ENCODE measurements around the gene CD302. TPM values are rescaled to one million over a fixed set of nuclear protein-coding genes. Genes with fewer than 3 reads are reported as not detected.
"Not testable (repeated sequence)": the region's sequence is repeated elsewhere in the genome, so short reads cannot be mapped to it uniquely, and the experiment has no call there.

CD302 gene, protein sequence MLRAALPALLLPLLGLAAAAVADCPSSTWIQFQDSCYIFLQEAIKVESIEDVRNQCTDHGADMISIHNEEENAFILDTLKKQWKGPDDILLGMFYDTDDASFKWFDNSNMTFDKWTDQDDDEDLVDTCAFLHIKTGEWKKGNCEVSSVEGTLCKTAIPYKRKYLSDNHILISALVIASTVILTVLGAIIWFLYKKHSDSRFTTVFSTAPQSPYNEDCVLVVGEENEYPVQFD
- polyA plus RNA-seq (ENCODE audit: insufficient read length in 3 of 3): 10 to 100 TPM; 10.5 to 11.2 (median 10.9) TPM
- long read RNA-seq, donor 1, partial matches to known transcripts: 0 of 4 reads
- long read RNA-seq, donor 1, other reads (novel, unspliced or antisense): 0 of 4 reads
- long read RNA-seq, donor 2, transcript CD302-201 (6 exons, 3,741 nt): major isoform, 6 of 6 reads
- long read RNA-seq, donor 2, partial matches to known transcripts: 0 of 6 reads
- long read RNA-seq, donor 2, other reads (novel, unspliced or antisense): 0 of 6 reads
- long read RNA-seq, donor 3, transcript CD302-201 (6 exons, 3,741 nt): major isoform, 6 of 6 reads
- long read RNA-seq, donor 3, partial matches to known transcripts: 0 of 6 reads
- long read RNA-seq, donor 3, other reads (novel, unspliced or antisense): 0 of 6 reads
- long read RNA-seq, donor 4, transcript CD302-201 (6 exons, 3,741 nt): major isoform, 9 of 9 reads
- long read RNA-seq, donor 4, partial matches to known transcripts: 0 of 9 reads
- long read RNA-seq, donor 4, other reads (novel, unspliced or antisense): 0 of 9 reads
- long read RNA-seq, donor 5, partial matches to known transcripts: 0 of 3 reads
- long read RNA-seq, donor 5, other reads (novel, unspliced or antisense): 0 of 3 reads
- long read RNA-seq, donor 6, transcript CD302-201 (6 exons, 3,741 nt): major isoform, 5 of 5 reads
- long read RNA-seq, donor 6, partial matches to known transcripts: 0 of 5 reads
- long read RNA-seq, donor 6, other reads (novel, unspliced or antisense): 0 of 5 reads
- long read RNA-seq, donor 7, transcript CD302-201 (6 exons, 3,741 nt): major isoform, 10 of 12 reads
- long read RNA-seq, donor 7, partial matches to known transcripts: 0 of 12 reads
- long read RNA-seq, donor 7, other reads (novel, unspliced or antisense): 0 of 12 reads
- long read RNA-seq, donor 8, transcript CD302-201 (6 exons, 3,741 nt): major isoform, 11 of 12 reads
- long read RNA-seq, donor 8, partial matches to known transcripts: 0 of 12 reads
- long read RNA-seq, donor 8, other reads (novel, unspliced or antisense): 0 of 12 reads
- long read RNA-seq, donor 9, transcript CD302-201 (6 exons, 3,741 nt): major isoform, 11 of 11 reads
- long read RNA-seq, donor 9, partial matches to known transcripts: 0 of 11 reads
- long read RNA-seq, donor 9, other reads (novel, unspliced or antisense): 0 of 11 reads
- long read RNA-seq, donor 10, transcript CD302-201 (6 exons, 3,741 nt): major isoform, 8 of 8 reads
- long read RNA-seq, donor 10, partial matches to known transcripts: 0 of 8 reads
- long read RNA-seq, donor 10, other reads (novel, unspliced or antisense): 0 of 8 reads
- long read RNA-seq, donor 11, partial matches to known transcripts: 0 of 4 reads
- long read RNA-seq, donor 11, other reads (novel, unspliced or antisense): 0 of 4 reads
- long read RNA-seq, donor 12, transcript CD302-201 (6 exons, 3,741 nt): major isoform, 9 of 9 reads
- long read RNA-seq, donor 12, partial matches to known transcripts: 0 of 9 reads
- long read RNA-seq, donor 12, other reads (novel, unspliced or antisense): 0 of 9 reads
- long read RNA-seq, donor 13, partial matches to known transcripts: 0 of 2 reads
- long read RNA-seq, donor 13, other reads (novel, unspliced or antisense): 0 of 2 reads
- long read RNA-seq, donor 14: 0 reads
- long read RNA-seq, donor 15, transcript CD302-201 (6 exons, 3,741 nt): major isoform, 17 of 20 reads
- long read RNA-seq, donor 15, partial matches to known transcripts: 0 of 20 reads
- long read RNA-seq, donor 15, other reads (novel, unspliced or antisense): 0 of 20 reads
- long read RNA-seq, donor 16, transcript CD302-201 (6 exons, 3,741 nt): major isoform, 8 of 8 reads
- long read RNA-seq, donor 16, partial matches to known transcripts: 0 of 8 reads
- long read RNA-seq, donor 16, other reads (novel, unspliced or antisense): 0 of 8 reads

DNA sequence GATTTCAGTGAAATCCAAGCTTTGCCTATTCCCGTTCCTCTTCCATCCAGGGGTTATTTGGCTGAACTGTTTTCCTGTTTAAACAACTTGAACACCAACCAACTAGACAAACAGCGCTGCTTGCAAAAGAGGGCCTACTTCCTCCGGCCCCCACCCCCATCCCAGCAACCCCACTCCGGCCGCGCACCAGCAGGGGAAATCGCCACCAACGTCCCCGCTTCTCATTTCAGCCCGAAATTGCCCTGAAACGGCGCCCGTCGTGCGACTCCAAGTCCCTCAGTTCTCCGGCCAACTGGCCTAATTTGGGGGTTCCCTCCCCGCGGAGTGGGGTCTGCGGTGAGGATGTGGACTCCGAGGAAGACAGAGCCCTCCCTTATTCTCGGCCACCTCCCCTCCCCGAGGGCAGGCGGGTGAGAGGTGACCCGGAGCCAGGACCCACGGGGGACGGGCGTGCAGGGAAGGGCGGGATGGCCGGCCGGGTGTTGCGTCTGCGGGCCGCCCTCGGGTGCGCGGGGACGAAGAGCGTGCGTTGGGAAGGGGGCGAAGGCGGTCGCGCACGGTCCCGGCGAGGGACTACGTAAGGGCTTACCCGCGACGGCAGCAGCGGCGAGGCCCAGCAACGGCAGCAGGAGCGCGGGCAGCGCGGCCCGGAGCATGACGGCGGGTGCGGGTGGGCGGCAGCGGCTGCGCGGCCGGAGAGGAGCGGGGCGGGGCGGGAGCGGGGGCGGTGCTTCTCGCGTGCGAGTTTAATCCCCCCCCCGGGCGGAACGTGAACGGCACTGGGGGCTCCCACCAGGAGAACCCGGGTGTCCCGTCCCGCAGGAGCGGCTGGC lies at the start of gene CD302:
CD302 (minus strand) TSS at position 666 of the 833 bp plus-strand sequence; CDS start at position 656, 10 bp downstream.
- DNase-seq: peak; percentile 39

DNA sequence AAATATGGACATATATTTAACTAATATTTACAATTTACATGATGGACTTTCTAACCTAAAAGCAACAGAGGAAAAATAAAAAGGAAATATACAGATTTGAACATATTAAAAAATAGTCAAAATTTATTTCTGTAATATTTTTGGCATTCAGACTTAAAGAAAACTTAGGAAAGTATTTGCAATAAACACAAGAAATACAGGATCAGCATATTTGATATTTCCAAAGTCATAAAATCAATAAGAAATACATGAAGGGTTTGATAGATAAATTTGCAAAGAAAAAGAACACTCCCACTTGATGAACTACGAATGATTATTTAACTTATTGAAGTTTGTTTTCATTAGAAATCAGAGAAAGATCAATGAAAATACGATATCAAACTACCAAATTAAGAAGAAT lies 48.6 kb upstream of the CD302 start:
- DNase-seq: no peak

- DNase-seq: no peak
Observed at GRCh38 chr2:159840616-159841015, 42.6 kb upstream of the CD302 start.

DNA sequence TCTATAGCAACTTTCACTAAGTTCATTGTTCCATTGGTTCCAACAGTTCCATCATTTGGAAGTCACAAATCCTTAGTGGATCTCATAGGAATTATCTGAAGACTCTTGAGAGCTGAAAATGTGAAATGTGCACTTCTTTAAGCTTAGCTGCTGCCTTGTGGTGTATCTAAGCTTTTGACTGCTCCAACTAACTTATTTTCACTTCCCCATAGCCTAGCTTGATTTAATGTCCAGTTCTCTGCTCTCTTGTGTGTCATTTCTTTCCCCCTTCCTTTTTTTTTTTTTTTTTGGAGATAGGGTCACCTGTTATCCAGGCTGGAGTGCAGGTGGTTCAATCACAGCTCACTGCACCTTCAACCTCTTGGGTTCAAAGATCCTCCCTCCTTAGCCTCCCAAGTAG lies 34.9 kb upstream of the CD302 start:
- no peak for DNase-seq

- no peak for DNase-seq
Observed at GRCh38 chr2:159832026-159832425, 34.0 kb upstream of the CD302 start.

GRCh38 chr2:159829376-159829775 lies 31.4 kb upstream of the CD302 start:
- no peak for DNase-seq

GRCh38 chr2:159828738-159829137 lies 30.7 kb upstream of the CD302 start:
- DNase-seq: no peak

DNA sequence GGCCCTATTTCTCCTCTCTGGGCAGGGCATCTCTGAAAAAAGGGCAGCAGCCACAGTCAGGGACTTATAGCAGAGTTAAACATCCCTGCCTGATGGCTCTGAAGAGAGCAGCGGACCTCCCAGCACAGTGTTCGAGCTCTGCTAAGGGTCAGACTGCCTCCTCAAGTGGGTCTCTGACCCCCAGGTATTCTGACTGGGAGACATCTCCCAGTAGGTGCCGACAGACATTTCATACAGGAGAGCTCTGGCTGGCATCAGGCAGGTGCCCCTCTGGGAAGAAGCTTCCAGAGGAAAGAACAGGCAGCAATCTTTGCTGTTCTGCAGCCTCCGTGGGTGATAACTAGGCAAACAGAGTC lies 24.4 kb upstream of the CD302 start:
- not testable (repeated sequence) for DNase-seq

DNA sequence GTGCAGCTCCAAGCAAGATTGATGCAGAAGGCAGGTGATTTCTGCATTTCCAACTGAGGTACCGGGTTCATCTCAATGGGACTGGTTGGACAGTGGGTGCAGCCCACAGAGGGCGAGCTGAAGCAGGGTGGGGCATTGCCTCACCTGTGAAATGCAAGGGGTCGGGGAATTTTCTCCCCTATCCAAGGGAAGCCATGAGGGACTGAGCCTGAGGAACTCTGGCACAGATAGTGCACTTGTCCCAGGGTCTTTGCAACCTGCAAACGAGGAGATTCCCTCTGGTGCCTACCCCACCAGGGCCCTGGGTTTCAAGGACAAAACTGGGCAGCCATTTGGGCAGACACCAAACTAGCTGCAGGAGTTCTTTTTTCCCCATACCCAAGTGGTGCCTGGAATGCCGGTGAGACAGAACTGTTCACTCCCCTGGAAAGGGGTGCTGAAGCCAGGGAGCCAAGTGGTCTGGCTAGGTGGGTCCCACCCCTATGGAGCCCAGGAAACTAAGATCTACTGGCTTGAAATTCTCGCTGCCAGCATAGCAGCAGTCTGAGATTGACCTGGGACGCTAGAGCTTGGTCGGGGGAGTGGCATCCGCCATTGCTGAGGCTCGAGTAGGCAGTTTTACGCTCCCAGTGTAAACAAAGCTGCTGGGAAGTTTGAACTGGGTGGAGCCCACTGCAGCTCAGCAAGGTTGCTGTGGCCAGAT lies 23.9 kb upstream of the CD302 start:
- not testable (repeated sequence) for DNase-seq

- no peak for DNase-seq
Observed at GRCh38 chr2:159818940-159819339, 20.9 kb upstream of the CD302 start.

GRCh38 chr2:159817283-159817682 lies 19.3 kb upstream of the CD302 start:
- DNase-seq: no peak

DNA sequence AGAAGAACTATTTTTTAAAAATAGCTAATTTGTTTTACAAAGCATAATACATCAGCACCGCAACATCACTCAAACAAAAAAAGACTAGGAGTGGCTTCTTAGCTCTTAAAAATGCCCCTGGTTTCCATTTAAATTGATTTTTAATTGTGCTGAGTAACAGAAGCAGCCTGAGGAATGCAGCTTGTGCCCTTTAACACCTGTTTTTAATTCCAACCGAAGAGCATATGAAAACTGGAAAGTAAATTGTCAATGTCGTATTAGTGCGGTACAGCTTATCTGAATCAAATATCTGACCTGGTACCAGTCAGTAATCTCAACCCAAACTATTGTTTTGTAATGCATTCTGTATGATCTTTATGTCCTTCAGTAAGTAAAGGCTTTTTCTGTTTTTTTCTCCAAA lies 13.2 kb upstream of the CD302 start:
- no peak for DNase-seq

- no peak for DNase-seq
Observed at GRCh38 chr2:159808032-159808425, 10.0 kb upstream of the CD302 start.

DNA sequence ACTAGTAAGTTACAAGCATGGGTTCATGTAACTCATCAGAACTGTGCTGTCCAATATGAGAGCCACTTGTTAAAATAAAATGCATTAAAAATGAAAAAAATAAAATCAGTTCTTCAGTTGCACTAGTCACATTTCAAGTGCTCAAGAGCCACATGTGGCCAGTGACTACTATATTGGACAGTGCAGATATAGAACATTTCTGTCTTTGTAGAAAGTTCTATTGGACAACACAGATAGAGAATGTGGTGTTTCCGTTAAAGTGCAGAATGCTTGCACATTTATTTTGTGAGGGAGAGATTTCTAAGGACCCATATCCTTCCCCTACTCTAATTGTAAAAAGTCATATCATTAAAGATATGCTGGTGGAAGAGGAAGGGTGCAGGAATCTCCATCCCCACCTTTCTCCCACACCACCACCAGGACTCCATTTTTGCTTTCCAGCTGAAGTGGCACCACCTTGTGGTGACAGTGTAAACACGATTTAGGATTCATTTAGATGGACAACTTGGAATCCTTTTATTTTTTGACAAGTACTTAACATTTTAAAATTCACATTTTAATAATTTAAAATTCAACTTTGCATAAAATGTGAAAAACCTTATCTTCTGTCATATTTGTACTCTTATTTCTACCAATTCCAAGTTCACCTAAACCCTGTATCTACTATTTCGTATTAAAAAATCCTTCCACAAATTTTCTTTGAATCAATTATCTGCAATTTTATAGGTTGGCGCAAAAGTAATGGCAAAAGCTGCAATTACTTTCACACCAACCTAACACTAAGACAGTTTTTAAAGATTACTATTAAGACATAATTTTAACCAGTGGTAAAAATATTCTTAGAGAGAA lies 9.4 kb upstream of the CD302 start:
- peak; percentile 49 for DNase-seq

DNA sequence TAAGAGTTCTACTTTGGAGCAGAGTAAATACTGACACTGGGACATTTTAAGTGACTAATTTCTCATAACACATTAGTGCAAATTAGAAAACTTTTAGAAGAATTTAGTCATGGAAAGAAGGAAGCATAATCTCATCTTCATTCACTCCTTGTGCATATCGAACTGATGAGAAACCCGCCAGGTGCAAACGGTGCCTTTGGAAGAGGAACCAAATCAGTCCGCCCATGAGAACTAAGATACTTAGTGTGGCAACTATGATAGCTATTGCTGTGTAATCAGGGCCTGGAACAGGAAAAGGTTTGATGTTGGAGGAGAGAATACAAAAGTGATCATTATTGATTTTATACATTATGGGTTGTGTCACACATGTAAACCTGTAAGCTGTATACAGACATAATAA lies 6.9 kb upstream of the CD302 start:
- DNase-seq: no peak

DNA sequence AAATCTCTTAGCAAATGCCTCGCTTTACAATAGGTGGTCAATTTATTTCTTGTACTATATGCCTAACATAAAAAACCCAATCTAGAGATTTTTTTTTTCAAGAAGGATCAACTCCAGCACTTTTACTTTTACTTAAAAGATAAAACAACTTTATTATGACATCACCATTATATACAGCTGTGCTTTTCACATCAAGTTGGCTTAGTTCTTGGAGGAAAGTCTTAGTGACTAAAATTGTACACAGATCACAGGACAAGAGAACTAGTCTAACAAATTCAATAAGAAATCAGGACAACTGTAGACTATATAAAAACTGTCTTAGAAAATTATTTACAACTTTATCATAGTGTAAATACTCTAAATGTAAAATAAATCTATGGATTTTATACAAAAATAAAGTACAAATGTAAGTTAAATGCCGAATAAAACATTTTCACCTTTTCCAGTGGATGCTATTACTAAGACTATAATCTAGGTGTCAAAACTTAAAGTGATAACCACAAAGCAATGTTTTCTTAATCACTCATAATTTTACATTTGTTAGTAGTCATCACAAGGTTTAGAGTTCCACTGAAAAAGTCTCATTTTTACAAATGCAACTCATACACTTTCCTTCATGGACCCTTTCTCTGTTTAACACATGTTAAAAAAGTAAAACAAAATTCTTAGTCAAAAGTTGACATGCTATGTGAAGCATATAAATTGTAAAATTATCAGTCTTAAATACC lies 5.4 kb upstream of the CD302 start:
- DNase-seq: no peak

DNA sequence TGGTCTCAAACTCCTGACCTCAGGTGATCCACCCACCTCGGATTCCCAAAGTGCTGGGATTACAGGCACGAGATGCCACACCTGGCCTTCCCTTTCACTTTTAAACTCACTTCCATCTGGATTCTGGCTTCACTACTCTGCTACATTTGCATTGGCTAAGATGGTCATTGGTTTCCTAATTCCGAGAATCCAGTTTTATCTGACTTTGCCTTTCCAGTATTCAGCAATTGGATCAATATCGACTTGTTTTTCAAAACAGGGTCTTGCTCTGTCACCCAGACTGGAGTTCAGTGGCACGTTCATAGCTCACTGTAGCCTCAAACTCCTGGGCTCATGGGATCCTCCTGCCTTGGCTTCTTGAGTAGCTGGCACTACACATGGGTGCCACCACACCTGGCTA lies 4.7 kb upstream of the CD302 start:
- no peak for DNase-seq
